H9 (cell line): ENCODE data around the gene ABCA6. TPM values are rescaled to one million over a fixed set of nuclear protein-coding genes. Genes with fewer than 3 reads are reported as not detected.

Source experiments
- DNase-seq: peaks from one replicate; pipeline ENCODE4 v3.0.0-alpha.2; 2017
- H2AFZ ChIP-seq: one replicate; pipeline ENCODE4 v1.6.1; 2013; ENCODE audit warnings: mild to moderate bottlenecking, low read length, control low read depth, moderate library complexity
- H2AK5ac ChIP-seq: 2 replicates; pipeline ENCODE4 v1.6.1; 2013; ENCODE audit warnings: low read length, control low read depth, mixed read lengths; ENCODE audit not compliant: insufficient read length
- H2BK120ac ChIP-seq: one replicate; pipeline ENCODE4 v1.6.1; 2013; ENCODE audit warnings: low read depth, mild to moderate bottlenecking, low read length, control low read depth, inconsistent platforms; ENCODE audit not compliant: poor library complexity, severe bottlenecking
- H2BK12ac ChIP-seq: 2 replicates; pipeline ENCODE4 v1.6.1; 2013; ENCODE audit warnings: low read length, control low read depth, mixed read lengths, low read depth; ENCODE audit not compliant: insufficient read length
- H2BK15ac ChIP-seq: 2 replicates; pipeline ENCODE4 v1.6.1; 2013; ENCODE audit warnings: low read depth, low read length, control low read depth
- H2BK20ac ChIP-seq: one replicate; pipeline ENCODE4 v1.6.1; 2013; ENCODE audit warnings: low read depth, mild to moderate bottlenecking, low read length, control low read depth, inconsistent platforms; ENCODE audit not compliant: poor library complexity, severe bottlenecking
- H2BK5ac ChIP-seq: 2 replicates; pipeline ENCODE4 v1.6.1; 2013; ENCODE audit warnings: low read length, control low read depth, mixed read lengths; ENCODE audit not compliant: insufficient read length
- H3K14ac ChIP-seq: 2 replicates; pipeline ENCODE4 v1.6.1; 2013; ENCODE audit warnings: low read length, control low read depth; ENCODE audit not compliant: insufficient read depth
- H3K18ac ChIP-seq: 2 replicates; pipeline ENCODE4 v1.6.1; 2013; ENCODE audit warnings: low read depth, mild to moderate bottlenecking, mixed read lengths, low read length, control low read depth; ENCODE audit not compliant: insufficient read length
- H3K23ac ChIP-seq: 2 replicates; pipeline ENCODE4 v1.6.1; 2013; ENCODE audit warnings: low read length, control low read depth, mixed read lengths, low read depth; ENCODE audit not compliant: insufficient read length
- H3K23me2 ChIP-seq: 2 replicates; pipeline ENCODE4 v1.6.1; 2013; ENCODE audit warnings: low read depth, mild to moderate bottlenecking, mixed read lengths, low read length, control low read depth; ENCODE audit not compliant: insufficient read length, poor library complexity, severe bottlenecking
- H3K27ac ChIP-seq: 2 replicates; pipeline ENCODE4 v1.5.1; 2013; ENCODE audit warnings: low read length, control low read depth, mixed read lengths, low read depth; ENCODE audit not compliant: insufficient read length
- H3K27me3 ChIP-seq: 2 replicates; pipeline ENCODE4 v1.6.1; 2013; ENCODE audit warnings: low read length, control low read depth, inconsistent platforms; ENCODE audit not compliant: insufficient read depth
- H3K4ac ChIP-seq: 2 replicates; pipeline ENCODE4 v1.6.1; 2013; ENCODE audit warnings: low read depth, mild to moderate bottlenecking, control low read depth, inconsistent platforms, low read length, moderate library complexity
- H3K4me1 ChIP-seq: 2 replicates; pipeline ENCODE4 v1.6.1; 2013; ENCODE audit warnings: low read length, control low read depth, inconsistent platforms; ENCODE audit not compliant: insufficient read depth
- H3K4me2 ChIP-seq: 2 replicates; pipeline ENCODE4 v1.6.1; 2013; ENCODE audit warnings: low read length, control low read depth, mixed read lengths; ENCODE audit not compliant: insufficient read length, insufficient read depth
- H3K56ac ChIP-seq: 2 replicates; pipeline ENCODE4 v1.6.1; 2013; ENCODE audit warnings: low read depth, mild to moderate bottlenecking, mixed read lengths, low read length, control low read depth; ENCODE audit not compliant: insufficient read length
- H3K79me1 ChIP-seq: 2 replicates; pipeline ENCODE4 v1.6.1; 2013; ENCODE audit warnings: low read depth, mild to moderate bottlenecking, moderate library complexity, low read length, control low read depth, inconsistent platforms; ENCODE audit not compliant: insufficient read depth, poor library complexity, severe bottlenecking
- H3K79me2 ChIP-seq: 2 replicates; pipeline ENCODE4 v1.6.1; 2013; ENCODE audit warnings: low read length, control low read depth, inconsistent platforms; ENCODE audit not compliant: insufficient read depth
- H3K9ac ChIP-seq: 2 replicates; pipeline ENCODE4 v1.6.1; 2013; ENCODE audit warnings: low read length, control low read depth, mixed read lengths; ENCODE audit not compliant: insufficient read length; ENCODE audit errors: extremely low read depth
- H3K9me3 ChIP-seq: one replicate; pipeline ENCODE4 v1.6.1; 2013; ENCODE audit warnings: low read depth, low read length, inconsistent platforms; ENCODE audit not compliant: control insufficient read depth
- H3T11ph ChIP-seq: one replicate; pipeline ENCODE4 v1.6.1; 2013; ENCODE audit warnings: mild to moderate bottlenecking, low read length, control low read depth, inconsistent platforms
- H4K20me1 ChIP-seq: one replicate; pipeline ENCODE4 v1.6.1; 2013; ENCODE audit not compliant: control insufficient read depth, insufficient read length, insufficient read depth
- H4K5ac ChIP-seq: 2 replicates; pipeline ENCODE4 v1.6.1; 2013; ENCODE audit warnings: low read depth, mild to moderate bottlenecking, mixed read lengths, low read length, control low read depth; ENCODE audit not compliant: insufficient read length
- H4K8ac ChIP-seq: replicated peaks from 2 replicates; pipeline ENCODE4 v1.6.1; 2013; ENCODE audit warnings: low read length, control low read depth, mixed read lengths, low read depth; ENCODE audit not compliant: insufficient read length
- H4K91ac ChIP-seq: 2 replicates; pipeline ENCODE4 v1.6.1; 2013; ENCODE audit warnings: low read depth, mild to moderate bottlenecking, moderate library complexity, mixed read lengths, low read length, control low read depth; ENCODE audit not compliant: insufficient read length
- H3K27ac Mint-ChIP-seq, 3 experiments: 2 replicates in 2 of 3; 3 replicates in 1 of 3; pipeline ENCODE4 v1.8.0; 2020 to 2021; ENCODE audit warnings: mixed read lengths in 3 of 3, mild to moderate bottlenecking in 1 of 3, moderate library complexity in 1 of 3
- H3K27me3 Mint-ChIP-seq: 2 replicates; pipeline ENCODE4 v1.8.0; 2021; ENCODE audit warnings: low read depth, mild to moderate bottlenecking, moderate library complexity, mixed read lengths
- H3K36me3 Mint-ChIP-seq, 3 experiments: 2 replicates in 2 of 3; 3 replicates in 1 of 3; pipeline ENCODE4 v1.8.0; 2020 to 2021; ENCODE audit warnings: low read depth in 3 of 3, mixed read lengths in 3 of 3; ENCODE audit not compliant: insufficient read depth in 1 of 3
- H3K4me1 Mint-ChIP-seq, 2 experiments: 2 replicates each; pipeline ENCODE4 v1.8.0; 2020; ENCODE audit warnings: mixed read lengths in 2 of 2
- H3K4me3 Mint-ChIP-seq, 2 experiments: 2 replicates in 1 of 2; 3 replicates in 1 of 2; pipeline ENCODE4 v1.8.0; 2020 to 2021; ENCODE audit warnings: mild to moderate bottlenecking in 2 of 2, mixed read lengths in 2 of 2, moderate library complexity in 1 of 2
- H3K9me3 Mint-ChIP-seq, 2 experiments: 2 replicates in 1 of 2; 3 replicates in 1 of 2; pipeline ENCODE4 v1.8.0; 2020; ENCODE audit warnings: mild to moderate bottlenecking in 2 of 2, mixed read lengths in 2 of 2, moderate library complexity in 1 of 2
- WGBS: extraction: QIAGEN DNeasy Blood & Tissue Kit; methylation state at CpG from one replicate; pipeline ENCODE4 v1.1.7; 2013; ENCODE audit warnings: missing lambda C conversion rate, low lambda C conversion rate, mixed read lengths; ENCODE audit not compliant: insufficient read length; ENCODE audit errors: extremely low coverage; 5-methylcytosine and 5-hydroxymethylcytosine counted together
- long read RNA-seq: library from polyadenylated mRNA; unstranded; transcript quantifications from one replicate; pipeline ENCODE4 v2.0.0, GENCODE V29; 2020
- total RNA-seq: library from RNA; stranded (reverse); gene quantifications from 2 replicates; pipeline ENCODE4 v1.2.1, GENCODE V29; 2021
- TF ChIP-seq, protein P1 (sequence below): fragments of 200-600 bp; sonication (generic); conservative IDR thresholded peaks from 3 replicates; pipeline ENCODE4 v1.8.0; 2021; ENCODE audit warnings: antibody characterized with exemption, mild to moderate bottlenecking

ABCA6 gene, protein sequence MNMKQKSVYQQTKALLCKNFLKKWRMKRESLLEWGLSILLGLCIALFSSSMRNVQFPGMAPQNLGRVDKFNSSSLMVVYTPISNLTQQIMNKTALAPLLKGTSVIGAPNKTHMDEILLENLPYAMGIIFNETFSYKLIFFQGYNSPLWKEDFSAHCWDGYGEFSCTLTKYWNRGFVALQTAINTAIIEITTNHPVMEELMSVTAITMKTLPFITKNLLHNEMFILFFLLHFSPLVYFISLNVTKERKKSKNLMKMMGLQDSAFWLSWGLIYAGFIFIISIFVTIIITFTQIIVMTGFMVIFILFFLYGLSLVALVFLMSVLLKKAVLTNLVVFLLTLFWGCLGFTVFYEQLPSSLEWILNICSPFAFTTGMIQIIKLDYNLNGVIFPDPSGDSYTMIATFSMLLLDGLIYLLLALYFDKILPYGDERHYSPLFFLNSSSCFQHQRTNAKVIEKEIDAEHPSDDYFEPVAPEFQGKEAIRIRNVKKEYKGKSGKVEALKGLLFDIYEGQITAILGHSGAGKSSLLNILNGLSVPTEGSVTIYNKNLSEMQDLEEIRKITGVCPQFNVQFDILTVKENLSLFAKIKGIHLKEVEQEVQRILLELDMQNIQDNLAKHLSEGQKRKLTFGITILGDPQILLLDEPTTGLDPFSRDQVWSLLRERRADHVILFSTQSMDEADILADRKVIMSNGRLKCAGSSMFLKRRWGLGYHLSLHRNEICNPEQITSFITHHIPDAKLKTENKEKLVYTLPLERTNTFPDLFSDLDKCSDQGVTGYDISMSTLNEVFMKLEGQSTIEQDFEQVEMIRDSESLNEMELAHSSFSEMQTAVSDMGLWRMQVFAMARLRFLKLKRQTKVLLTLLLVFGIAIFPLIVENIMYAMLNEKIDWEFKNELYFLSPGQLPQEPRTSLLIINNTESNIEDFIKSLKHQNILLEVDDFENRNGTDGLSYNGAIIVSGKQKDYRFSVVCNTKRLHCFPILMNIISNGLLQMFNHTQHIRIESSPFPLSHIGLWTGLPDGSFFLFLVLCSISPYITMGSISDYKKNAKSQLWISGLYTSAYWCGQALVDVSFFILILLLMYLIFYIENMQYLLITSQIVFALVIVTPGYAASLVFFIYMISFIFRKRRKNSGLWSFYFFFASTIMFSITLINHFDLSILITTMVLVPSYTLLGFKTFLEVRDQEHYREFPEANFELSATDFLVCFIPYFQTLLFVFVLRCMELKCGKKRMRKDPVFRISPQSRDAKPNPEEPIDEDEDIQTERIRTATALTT (N-terminal part only)
- total RNA-seq, result not detected in 2 replicates
- long read RNA-seq, result 0 reads

DNA sequence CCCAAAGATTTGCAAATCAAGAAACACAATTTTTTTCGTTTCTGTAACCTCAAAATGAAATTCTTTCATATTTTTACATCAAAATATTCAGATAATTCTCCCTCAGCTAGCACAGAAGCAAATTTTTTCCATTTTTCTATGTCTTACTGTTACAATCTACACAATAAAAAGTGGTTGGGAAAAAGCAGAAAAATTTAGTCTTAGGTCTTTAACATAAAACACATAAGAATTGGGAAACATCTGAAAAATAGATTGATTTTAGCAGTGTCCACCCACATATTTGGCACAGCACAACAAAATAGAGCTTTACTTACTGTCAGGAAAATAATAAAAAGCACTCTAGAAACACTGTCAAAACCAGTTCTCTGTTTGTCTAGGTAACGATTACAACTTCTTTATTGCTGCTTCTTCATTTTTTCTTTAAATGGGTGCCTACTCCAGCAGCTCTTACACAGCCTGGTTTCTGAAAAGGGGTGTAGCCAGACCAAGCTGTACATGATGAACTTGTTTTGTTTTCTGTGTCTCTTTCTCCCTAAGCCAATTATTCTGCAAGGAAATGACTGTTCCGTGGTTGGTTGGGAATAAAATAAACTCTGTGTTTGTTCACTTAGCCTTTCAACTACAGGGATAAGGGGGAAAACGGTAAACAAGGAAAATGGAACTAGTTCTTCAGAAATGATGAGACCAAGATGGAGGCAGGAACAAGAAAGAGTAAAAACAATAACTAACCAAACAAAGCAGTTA is at the start of gene ABCA6:
TSS of gene ABCA6 (minus strand) at position 465 of the 744 bp plus-strand sequence. CDS start 1,192 bp downstream, outside the sequence.
- Histone ChIP-seq H2BK12ac (no peak within 1 kb of the TSS), H4K8ac (no peak within 1 kb of the TSS), H3K79me1 (no peaks in the 10 kb centered on the region), H3K23me2 (no peaks in the 10 kb centered on the region), H3K27ac (no peak within 1 kb of the TSS), H3T11ph (no peak within 1 kb of the TSS), H3K18ac (no peak within 1 kb of the TSS), H4K20me1 (no peaks in the 10 kb centered on the region), H3K27me3 (no peaks in the 10 kb centered on the region), H3K9me3 (no peaks in the 10 kb centered on the region), H4K5ac (no peak within 1 kb of the TSS), H3K9ac (no peak within 1 kb of the TSS), H3K4me2 (no peak within 1 kb of the TSS), H4K91ac (no peak within 1 kb of the TSS), H3K4me1 (no peaks in the 10 kb centered on the region), H2BK15ac (no peak within 1 kb of the TSS), H2AFZ (peak within 1 kb of the TSS; percentile 48), H3K14ac (no peak within 1 kb of the TSS), H3K23ac (no peak within 1 kb of the TSS), H2BK120ac (no peak within 1 kb of the TSS), H3K56ac (no peak within 1 kb of the TSS), H2AK5ac (no peak within 1 kb of the TSS), H2BK5ac (no peak within 1 kb of the TSS), H3K79me2 (no peaks in the 10 kb centered on the region), H2BK20ac (no peak within 1 kb of the TSS), H3K4ac (no peak within 1 kb of the TSS)
- H3K4me3 Mint-ChIP-seq, result no peak within 1 kb of the TSS
- TF ChIP-seq, protein P1, sequence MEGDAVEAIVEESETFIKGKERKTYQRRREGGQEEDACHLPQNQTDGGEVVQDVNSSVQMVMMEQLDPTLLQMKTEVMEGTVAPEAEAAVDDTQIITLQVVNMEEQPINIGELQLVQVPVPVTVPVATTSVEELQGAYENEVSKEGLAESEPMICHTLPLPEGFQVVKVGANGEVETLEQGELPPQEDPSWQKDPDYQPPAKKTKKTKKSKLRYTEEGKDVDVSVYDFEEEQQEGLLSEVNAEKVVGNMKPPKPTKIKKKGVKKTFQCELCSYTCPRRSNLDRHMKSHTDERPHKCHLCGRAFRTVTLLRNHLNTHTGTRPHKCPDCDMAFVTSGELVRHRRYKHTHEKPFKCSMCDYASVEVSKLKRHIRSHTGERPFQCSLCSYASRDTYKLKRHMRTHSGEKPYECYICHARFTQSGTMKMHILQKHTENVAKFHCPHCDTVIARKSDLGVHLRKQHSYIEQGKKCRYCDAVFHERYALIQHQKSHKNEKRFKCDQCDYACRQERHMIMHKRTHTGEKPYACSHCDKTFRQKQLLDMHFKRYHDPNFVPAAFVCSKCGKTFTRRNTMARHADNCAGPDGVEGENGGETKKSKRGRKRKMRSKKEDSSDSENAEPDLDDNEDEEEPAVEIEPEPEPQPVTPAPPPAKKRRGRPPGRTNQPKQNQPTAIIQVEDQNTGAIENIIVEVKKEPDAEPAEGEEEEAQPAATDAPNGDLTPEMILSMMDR, result no peak
- H3K4me1 Mint-ChIP-seq, result no peaks in the 10 kb centered on the region
- no peak for DNase-seq
- H3K9me3 Mint-ChIP-seq, result no peaks in the 10 kb centered on the region
- 100% methylated on average over 1 of the region's 4 CpGs for WGBS
- H3K27me3 Mint-ChIP-seq, result no peaks in the 10 kb centered on the region; the same call in 1 of the 2 replicates
- no peak within 1 kb of the TSS for H3K27ac Mint-ChIP-seq
- H3K36me3 Mint-ChIP-seq, result no peaks in the 10 kb centered on the region
